Measurements from ENCODE around the gene ABHD12.
"Not testable (repeated sequence)": the region's sequence is repeated elsewhere in the genome, so short reads cannot be mapped to it uniquely, and the experiment has no call there.

ABHD12 gene

GRCh38 chr20:25390538-25391528, at the start of gene ABHD12:
TSS of gene ABHD12 (minus strand) at chr20:25390835. CDS start at chr20:25390703, 132 bp downstream.
- H3K4me3 ChIP-seq (ENCODE audit: low read depth, low read length) = peak within 1 kb of the TSS; percentile 77

- no peak overlapping the region for H3K4me3 ChIP-seq (ENCODE audit: low read depth, low read length)
These were observed 48.7 kb upstream of the ABHD12 start for GRCh38 chr20:25439328-25439727.

- H3K4me3 ChIP-seq (ENCODE audit: low read depth, low read length) = no peak overlapping the region
These were observed 46.5 kb upstream of the ABHD12 start for GRCh38 chr20:25437153-25437581.

DNA sequence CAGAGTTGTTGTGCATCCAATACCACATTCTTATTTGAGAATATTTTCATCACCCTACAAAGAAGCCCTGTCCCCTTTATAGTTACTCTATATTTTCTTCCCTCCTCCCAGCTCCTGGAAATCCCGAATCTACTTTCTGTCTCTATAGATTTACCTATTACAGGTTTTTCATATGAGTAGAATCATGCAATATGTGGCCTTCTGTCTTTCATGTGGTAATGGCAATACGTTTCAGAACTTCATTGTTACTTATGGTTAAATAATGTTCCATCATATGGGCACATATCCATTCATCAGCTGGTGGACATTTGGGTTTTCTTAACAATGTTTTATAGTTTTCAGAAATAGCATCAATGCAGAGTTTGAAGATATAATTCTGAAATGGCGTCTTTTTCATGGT, 33.9 kb upstream of the ABHD12 start:
- no peak overlapping the region for H3K4me3 ChIP-seq (ENCODE audit: low read depth, low read length)

DNA sequence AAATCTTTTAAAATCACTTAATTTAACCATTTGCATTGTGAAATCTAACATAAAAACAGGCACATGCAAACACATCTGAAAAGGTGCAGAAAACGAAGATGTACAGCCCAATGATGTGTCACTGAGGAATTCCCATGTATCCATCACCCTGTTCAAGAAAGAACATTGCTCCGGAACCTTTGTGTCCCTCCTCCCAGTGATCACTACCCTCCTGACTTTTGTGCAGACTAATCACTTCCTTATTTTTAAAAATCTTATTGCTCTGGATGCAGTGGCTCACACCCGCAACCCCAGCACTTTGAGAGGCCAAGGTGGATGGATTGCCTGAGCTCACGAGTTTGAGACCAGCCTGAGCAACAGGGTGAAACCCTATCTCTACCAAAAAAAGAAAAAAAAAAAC, 31.4 kb upstream of the ABHD12 start:
- H3K4me3 ChIP-seq (ENCODE audit: low read depth, low read length) = no peak overlapping the region

GRCh38 chr20:25421102-25421501, 30.5 kb upstream of the ABHD12 start:
- H3K4me3 ChIP-seq (ENCODE audit: low read depth, low read length) = no peak overlapping the region

GRCh38 chr20:25418776-25419175, 28.1 kb upstream of the ABHD12 start:
- H3K4me3 ChIP-seq (ENCODE audit: low read depth, low read length) = no peak overlapping the region

- H3K4me3 ChIP-seq (ENCODE audit: low read depth, low read length) = no peak overlapping the region
These were observed 18.3 kb upstream of the ABHD12 start for GRCh38 chr20:25408890-25409289.

GRCh38 chr20:25408170-25408547, 17.5 kb upstream of the ABHD12 start:
- H3K4me3 ChIP-seq (ENCODE audit: low read depth, low read length) = peak overlapping the region; percentile 96

GRCh38 chr20:25407311-25408169, 16.9 kb upstream of the ABHD12 start, which contains the start of gene GINS1:
TSS of gene GINS1 (plus strand) at chr20:25407673. CDS start at chr20:25407821, 148 bp downstream.
- peak within 1 kb of the TSS; percentile 96 for H3K4me3 ChIP-seq (ENCODE audit: low read depth, low read length)

DNA sequence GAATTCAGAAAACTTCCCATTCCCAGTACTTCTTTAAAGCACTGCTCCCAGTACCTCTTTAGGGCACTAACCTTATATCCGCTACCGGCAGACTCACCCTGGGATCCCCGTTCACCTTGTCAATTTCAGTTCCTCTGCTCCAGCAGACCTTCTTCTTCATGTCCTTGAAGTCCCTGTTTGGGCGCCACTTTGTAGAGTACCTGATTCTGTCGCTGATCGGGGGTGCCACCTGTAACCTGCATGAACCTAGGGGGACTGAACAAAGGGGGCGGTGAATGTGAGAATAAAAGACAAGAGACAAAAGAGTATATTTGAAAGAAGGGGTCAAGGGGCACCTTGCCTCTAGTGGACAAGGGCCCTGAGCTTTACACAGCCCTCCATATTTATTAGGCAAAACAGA, 11.9 kb upstream of the ABHD12 start:
- H3K4me3 ChIP-seq (ENCODE audit: low read depth, low read length) = no peak overlapping the region

DNA sequence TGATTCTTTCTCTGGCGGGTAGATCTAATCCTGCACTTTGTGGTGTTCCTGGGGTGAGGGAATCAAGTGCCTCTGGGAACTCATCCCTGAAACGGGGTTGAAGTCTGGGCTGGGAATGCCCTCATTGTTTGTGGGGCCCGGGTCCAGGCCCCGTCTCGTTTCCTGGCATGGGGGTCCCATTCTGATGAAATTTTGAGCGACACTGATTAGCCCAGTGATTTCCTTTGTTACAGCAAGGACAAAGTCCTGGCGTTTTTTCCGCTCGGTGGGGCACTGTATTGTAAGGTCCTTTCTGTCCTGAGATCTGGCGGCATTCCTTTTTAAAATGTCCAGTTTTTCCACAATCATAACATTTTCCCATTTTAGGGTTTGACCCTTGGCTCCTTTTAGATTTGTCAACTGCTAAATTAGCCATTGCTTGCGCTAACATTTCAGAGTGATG, 9.7 kb upstream of the ABHD12 start:
- not testable (repeated sequence) for H3K4me3 ChIP-seq (ENCODE audit: low read depth, low read length)

GRCh38 chr20:25399037-25399430, 8.4 kb upstream of the ABHD12 start:
- H3K4me3 ChIP-seq (ENCODE audit: low read depth, low read length) = no peak overlapping the region

- no peak overlapping the region for H3K4me3 ChIP-seq (ENCODE audit: low read depth, low read length)
These were observed 7.9 kb upstream of the ABHD12 start for GRCh38 chr20:25398376-25399036.

- no peak overlapping the region for H3K4me3 ChIP-seq (ENCODE audit: low read depth, low read length)
These were observed 7.2 kb upstream of the ABHD12 start for GRCh38 chr20:25397821-25398220.

GRCh38 chr20:25397096-25397495, 6.5 kb upstream of the ABHD12 start:
- no peak overlapping the region for H3K4me3 ChIP-seq (ENCODE audit: low read depth, low read length)

DNA sequence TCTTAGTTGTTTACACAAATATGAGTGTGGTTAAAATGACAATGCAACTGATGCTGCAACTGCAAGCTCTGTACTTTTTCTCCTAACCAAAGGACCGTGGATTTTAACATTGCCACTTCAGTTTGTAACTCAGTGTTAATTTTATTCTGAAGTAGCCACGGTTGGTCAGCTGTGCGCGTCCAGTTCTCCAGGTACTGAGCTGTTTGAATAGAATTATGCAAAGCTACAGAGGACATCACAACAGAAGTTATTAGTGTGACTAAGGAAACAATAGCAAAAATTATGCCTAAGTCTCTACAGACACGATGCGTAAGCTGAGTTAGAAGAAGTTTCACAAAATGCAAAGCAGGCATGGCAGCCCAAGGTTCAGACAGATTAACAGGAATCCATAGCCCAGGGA, 4.4 kb upstream of the ABHD12 start:
- H3K4me3 ChIP-seq (ENCODE audit: low read depth, low read length) = no peak overlapping the region

DNA sequence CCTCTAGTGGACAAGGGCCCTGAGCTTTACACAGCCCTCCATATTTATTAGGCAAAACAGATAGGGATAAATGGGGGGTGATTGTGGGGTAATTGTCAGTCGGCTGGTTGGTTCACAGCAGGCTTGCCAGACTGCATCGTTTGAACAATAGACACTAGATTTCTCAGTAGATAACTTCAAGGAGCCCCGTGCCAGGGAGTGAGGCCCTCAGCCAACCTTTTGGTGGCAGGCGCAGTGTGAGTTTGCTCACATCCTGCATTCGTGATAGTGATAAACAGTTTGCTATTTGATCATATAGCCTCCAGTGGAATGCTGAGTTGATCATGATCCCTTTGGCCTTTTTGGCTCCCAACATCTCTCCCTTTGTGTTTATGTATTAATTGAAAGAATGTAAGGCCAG, 3.6 kb upstream of the ABHD12 start:
- no peak overlapping the region for H3K4me3 ChIP-seq (ENCODE audit: low read depth, low read length)

DNA sequence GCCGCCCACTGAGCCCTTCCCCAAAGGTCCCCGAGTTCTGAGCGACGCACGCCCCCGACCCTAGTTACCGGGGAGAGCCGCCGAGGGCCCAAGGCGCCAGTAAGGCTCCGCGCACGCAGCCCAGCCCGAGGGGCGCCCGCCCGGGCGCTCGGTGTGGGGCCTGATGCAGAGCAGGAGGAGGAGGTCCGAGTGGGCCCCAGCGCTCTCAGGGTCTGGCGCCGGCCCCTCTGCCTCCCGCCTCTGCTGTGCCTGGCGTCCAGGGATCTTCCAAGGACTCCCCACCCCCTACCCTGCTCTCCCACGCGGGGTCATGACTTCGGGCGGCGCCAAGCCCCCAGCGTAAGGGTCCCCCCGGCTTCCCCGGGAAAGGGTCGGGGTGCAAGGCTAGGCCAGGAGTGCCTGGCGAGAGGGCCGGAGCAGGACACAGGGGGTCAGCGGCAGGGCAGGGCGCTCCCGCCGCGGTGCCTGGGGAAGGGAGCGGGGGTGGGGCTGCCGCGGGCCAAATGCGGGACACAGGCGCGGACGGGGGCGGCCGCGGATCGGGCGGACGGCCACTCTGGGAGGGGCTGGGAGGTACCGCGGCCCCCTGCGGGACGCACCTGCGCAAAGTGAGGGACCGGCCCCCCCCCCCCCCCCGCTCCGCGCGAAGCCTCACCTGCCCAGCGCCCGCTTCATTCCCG, 637 bp downstream of the ABHD12 start:
- H3K4me3 ChIP-seq (ENCODE audit: low read depth, low read length) = peak overlapping the region; percentile 77

DNA sequence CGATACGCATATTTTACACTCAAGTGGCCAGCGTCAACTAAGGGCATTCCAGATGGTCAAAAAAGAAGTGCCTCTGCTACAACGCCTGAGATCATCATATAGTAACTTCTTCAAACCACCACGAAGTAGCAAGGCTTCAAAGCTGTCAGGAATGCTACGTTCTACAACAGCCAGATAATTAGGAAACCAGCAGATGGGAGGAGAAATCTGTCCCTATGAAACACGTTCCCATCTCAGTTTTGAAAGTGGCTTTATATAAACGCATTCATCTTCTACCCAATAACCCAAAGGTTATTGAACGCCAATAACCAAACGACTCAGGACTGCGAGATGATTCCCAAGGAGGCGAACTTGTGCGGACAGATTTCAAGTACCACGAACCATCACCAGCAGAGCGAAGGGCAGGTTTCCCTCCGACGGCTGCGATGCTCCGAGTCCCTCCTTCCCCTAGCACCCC, 1.2 kb downstream of the ABHD12 start:
- peak overlapping the region; percentile 77 for H3K4me3 ChIP-seq (ENCODE audit: low read depth, low read length)
